WTC11 (cell line): Measurements from ENCODE around the gene ATP7A.

Experiments
- FOXJ3 ChIP-seq: sonication (generic); formaldehyde crosslinking; IDR thresholded peaks from 2 replicates; pipeline ENCODE4 v1.9.0; 2021; ENCODE audit warnings: missing genetic modification reagents, mild to moderate bottlenecking, borderline replicate concordance
- NR3C1 ChIP-seq: sonication (generic); formaldehyde crosslinking; conservative IDR thresholded peaks from 2 replicates; pipeline ENCODE4 v1.8.1; 2023; ENCODE audit warnings: low read depth, mild to moderate bottlenecking, missing genetic modification reagents
- SP1 ChIP-seq: sonication (generic); formaldehyde crosslinking; conservative IDR thresholded peaks from 2 replicates; pipeline ENCODE4 v1.8.1; 2022; ENCODE audit warnings: missing genetic modification reagents
- ZNF423 ChIP-seq: fragments of 250-450 bp; sonication (Bioruptor Pico); IDR thresholded peaks from 2 replicates; pipeline ENCODE4 v2.1.2; 2022; ENCODE audit warnings: mild to moderate bottlenecking, moderate library complexity
- TF ChIP-seq, protein P1 (sequence below): fragments of 200-600 bp; IDR thresholded peaks from 2 replicates; pipeline ENCODE4 v1.8.0; 2022; ENCODE audit warnings: antibody characterized with exemption
- TF ChIP-seq, protein P2 (sequence below): sonication (generic); formaldehyde crosslinking; IDR thresholded peaks from 2 replicates; pipeline ENCODE4 v1.8.1; 2022; ENCODE audit warnings: mild to moderate bottlenecking, moderate library complexity, missing genetic modification reagents
- TF ChIP-seq, protein P3 (sequence below): fragments of 250-450 bp; sonication (Bioruptor Pico); conservative IDR thresholded peaks from 2 replicates; pipeline ENCODE4 v1.9.0; 2021; ENCODE audit warnings: mild to moderate bottlenecking
- TF ChIP-seq, protein P4 (sequence below): sonication (generic); formaldehyde crosslinking; IDR thresholded peaks from 2 replicates; pipeline ENCODE4 v1.8.1; 2023; ENCODE audit warnings: mild to moderate bottlenecking, missing genetic modification reagents, moderate library complexity

DNA sequence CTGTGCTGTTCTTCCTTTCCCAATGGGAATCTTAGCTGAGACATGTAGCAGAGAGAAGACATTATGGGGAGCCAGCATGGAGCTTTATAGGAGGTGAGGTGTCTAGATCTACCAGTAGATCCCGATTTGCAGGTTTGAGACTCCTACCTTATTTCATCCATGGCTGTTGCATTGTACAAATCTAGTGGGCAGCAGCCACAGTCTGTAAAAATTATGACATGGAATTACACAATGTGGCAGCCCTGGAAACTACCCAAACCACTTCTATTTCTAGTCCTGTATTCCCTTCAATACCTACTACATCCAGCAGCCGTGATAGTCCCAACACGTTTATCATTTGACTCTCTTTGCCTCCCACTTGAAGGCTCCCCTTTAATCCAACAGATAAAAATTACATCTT, 8.1 kb downstream of the ATP7A start:
- TF ChIP-seq NR3C1 (CRISPR knock-in tag): no peak
- TF ChIP-seq, protein P1, sequence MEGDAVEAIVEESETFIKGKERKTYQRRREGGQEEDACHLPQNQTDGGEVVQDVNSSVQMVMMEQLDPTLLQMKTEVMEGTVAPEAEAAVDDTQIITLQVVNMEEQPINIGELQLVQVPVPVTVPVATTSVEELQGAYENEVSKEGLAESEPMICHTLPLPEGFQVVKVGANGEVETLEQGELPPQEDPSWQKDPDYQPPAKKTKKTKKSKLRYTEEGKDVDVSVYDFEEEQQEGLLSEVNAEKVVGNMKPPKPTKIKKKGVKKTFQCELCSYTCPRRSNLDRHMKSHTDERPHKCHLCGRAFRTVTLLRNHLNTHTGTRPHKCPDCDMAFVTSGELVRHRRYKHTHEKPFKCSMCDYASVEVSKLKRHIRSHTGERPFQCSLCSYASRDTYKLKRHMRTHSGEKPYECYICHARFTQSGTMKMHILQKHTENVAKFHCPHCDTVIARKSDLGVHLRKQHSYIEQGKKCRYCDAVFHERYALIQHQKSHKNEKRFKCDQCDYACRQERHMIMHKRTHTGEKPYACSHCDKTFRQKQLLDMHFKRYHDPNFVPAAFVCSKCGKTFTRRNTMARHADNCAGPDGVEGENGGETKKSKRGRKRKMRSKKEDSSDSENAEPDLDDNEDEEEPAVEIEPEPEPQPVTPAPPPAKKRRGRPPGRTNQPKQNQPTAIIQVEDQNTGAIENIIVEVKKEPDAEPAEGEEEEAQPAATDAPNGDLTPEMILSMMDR: no peak
- no peak for TF ChIP-seq FOXJ3
- TF ChIP-seq SP1 (CRISPR knock-in tag): no peak
- TF ChIP-seq, protein P2, sequence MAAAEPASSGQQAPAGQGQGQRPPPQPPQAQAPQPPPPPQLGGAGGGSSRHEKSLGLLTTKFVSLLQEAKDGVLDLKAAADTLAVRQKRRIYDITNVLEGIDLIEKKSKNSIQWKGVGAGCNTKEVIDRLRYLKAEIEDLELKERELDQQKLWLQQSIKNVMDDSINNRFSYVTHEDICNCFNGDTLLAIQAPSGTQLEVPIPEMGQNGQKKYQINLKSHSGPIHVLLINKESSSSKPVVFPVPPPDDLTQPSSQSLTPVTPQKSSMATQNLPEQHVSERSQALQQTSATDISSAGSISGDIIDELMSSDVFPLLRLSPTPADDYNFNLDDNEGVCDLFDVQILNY (CRISPR knock-in tag): no peak
- TF ChIP-seq, protein P3, sequence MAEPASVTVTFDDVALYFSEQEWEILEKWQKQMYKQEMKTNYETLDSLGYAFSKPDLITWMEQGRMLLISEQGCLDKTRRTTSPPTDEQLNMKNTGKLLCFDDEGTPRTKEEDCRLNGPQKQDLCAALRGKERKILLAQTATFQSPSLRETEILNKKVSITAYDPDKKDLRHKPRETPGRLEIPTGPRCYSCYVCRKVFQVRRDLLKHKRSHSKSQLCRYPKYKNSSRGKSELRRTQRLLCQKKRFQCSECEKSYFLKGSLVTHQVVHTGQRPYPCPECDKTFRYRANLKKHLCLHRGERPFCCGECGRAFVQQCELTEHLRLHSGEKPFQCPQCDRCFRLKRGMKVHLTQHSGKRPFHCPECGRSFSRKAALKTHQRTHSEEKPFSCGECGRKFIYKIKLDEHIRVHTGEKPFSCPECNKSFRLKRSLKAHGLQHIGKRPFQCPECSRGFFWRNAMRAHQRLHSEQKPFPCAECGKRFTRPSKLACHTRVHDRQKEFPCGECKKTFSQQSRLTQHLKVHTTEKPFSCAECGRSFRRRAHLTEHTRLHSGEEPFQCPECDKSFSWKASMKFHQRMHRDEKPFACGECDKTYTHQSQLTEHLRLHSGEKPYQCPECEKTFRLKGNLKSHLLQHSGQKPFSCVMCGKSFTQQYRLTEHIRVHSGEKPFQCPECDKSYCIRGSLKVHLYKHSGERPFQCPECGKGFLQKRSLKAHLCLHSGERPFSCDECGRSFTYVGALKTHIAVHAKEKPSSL (CRISPR knock-in tag): no peak
- no peak for TF ChIP-seq ZNF423 (CRISPR knock-in tag)
- TF ChIP-seq, protein P4, sequence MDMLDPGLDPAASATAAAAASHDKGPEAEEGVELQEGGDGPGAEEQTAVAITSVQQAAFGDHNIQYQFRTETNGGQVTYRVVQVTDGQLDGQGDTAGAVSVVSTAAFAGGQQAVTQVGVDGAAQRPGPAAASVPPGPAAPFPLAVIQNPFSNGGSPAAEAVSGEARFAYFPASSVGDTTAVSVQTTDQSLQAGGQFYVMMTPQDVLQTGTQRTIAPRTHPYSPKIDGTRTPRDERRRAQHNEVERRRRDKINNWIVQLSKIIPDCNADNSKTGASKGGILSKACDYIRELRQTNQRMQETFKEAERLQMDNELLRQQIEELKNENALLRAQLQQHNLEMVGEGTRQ (CRISPR knock-in tag): no peak
